GM21447 (cell line): ENCODE results near the gene PRCC.
"Not testable (repeated sequence)": the region's sequence is repeated elsewhere in the genome, so short reads cannot be mapped to it uniquely, and the experiment has no call there.

Experiments
- ATAC-seq: cut with Tn5 transposase; IDR thresholded peaks from one replicate; pipeline ENCODE4 v1.9.1; 2021; ENCODE audit not compliant: unreplicated experiment

PRCC gene

GRCh38 chr1:156757572-156758253 lies 9.6 kb upstream of the PRCC start:
- not testable (repeated sequence) for ATAC-seq

- ATAC-seq, result no peak
Measured at GRCh38 chr1:156760092-156760795, 7.1 kb upstream of the PRCC start.

DNA sequence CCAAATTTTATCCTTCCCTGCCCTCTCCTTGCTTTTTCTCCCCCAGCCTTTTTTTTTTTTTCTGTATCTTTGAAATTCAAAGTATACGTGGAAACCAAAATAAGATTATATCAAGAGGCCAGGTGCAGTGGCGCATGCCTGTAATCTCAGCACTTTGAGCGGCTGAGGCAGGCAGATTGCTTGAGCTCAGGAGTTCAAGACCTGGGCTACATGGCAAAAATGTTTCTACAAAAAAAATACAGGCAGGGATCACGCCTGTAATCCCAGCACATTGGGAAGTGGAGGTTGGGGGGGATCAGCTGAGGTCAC lies 6.6 kb upstream of the PRCC start:
- no peak for ATAC-seq

DNA sequence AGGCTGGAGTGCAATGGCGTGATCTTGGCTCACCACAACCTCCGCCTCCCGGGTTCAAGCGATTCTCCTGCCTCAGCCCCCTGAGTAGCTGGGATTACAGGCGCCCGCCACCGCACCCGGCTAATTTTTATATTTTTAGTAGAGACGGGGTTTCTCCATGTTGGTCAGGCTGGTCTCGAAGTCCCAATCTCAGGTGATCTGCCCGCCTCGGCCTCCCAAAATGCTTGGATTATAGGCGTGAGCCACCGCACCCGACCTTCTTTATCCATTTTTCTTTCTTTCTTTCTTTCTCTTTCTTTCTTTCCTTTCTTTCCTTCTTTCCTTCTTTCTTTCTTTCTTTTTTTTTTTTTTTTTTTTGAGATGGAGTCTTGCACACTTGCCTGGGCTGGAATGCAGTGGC lies 2.2 kb upstream of the PRCC start:
- not testable (repeated sequence) for ATAC-seq

- ATAC-seq, result no peak
Measured at GRCh38 chr1:156765666-156766065, 1.7 kb upstream of the PRCC start.

DNA sequence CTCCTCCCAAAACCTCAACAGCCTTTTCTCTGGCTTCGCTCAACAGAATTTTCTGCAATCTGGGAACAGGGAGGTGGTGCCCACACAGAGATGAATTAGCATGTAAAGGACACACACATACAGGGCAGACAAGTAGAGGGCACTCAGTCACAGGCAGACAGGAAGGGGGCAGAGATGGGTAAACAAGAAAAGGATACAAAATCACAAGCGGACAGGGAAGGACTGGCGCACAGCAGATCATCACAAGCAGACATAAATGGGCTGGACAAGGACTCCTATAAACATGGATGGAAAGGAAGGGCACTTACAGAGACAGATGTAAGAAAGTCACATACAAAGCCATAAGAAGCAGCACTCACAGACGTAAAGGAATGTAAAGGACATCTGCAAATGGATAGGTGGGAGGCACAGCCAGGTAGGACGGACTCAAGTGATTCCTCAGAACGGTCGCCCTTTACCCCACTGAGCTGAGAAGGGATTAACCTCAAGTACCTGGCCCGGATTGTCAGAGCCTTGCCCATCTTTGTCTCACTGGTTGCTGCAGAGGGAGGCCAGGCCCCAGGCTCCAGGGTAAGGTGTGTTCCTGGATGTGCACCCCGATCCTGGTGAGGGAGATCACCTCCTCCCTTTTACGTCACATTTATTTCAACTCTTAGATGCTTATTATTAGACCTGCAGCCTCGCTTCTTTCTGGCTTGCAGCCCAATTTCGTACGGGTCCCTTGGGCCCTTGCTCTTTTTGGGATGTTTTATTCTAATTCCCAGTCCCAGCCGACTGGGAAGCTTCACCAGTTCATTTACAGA lies 836 bp upstream of the PRCC start:
- ATAC-seq, result peak; percentile 14

DNA sequence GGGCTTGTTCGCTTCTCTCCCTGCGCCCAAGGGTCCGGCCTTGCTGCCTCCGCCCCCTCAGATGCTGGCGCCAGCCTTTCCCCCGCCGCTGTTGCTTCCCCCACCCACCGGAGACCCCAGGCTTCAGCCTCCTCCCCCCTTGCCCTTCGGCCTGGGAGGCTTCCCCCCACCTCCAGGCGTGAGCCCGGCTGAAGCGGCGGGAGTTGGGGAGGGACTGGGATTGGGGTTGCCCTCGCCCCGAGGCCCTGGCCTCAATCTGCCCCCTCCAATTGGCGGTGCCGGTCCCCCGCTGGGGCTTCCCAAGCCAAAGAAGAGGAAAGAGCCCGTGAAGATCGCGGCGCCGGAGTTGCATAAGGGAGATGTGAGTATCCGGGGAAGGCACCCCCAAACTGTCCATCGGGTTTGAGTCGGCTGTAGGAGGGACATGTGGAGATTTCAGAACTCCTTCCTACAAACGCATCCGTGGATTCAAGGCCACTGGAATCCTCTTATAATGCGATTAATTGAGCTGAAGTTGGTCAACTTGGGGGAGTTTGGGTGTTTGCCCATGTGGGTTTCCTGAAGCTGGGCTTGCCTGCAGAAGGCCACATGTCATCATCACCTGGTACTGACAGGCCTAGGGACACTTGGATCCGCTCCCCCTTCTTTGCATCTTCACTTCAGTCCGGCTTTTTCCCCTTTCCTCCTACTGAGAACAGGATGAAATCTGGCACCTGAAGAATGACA lies 707 bp downstream of the PRCC start:
- peak; percentile 4 for ATAC-seq

DNA sequence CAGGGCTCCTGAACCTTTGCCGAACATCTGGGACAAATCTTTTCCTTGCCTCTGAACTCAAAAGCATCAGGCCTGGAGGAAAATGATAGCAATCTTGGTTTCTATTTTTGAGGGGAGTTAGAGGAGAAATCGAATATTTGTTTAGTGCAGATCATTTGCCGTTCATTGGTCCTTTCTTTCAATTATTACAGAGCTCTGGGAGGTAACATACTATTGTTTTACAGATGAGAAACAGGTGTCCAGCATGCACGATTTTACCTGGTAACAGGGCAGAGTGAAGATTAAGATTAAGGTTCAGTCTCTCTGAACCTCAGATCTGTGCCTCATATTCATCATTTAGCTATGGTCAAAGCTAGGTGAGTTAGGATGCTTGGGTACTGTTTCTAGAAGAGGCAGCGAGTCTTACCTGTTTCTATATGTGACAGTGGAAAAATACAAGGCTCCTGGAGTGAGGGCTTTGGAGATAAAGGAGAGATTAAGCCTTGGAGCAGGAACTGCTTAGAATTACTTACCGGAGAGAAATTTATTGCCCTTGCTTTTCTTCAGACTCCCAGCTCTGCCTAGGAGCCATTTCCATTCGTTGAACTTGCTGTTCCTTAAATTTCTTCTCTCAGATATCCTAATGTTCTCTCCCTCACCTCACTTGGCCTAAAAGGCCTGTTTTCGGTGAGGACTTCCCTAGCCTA lies 1.4 kb downstream of the PRCC start:
- no peak for ATAC-seq

DNA sequence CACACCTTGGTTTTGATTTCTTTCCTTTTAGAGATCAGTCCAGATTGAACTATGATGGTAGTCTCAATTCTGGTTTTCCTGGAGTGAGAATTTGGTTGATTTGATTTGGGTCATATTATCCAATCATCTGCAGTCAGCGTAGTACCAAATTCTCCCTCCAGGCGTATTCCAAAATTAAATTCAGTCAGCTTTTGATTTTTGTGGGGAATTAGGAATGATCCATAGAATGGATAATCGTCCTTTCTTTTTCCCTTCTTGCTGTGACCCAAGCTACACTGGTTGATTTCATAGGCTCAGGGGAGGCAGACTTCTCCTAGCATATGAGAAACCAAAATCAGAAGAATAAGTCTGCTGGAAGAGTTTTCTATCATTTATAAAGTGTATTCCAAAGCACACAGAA lies 4.9 kb downstream of the PRCC start:
- no peak for ATAC-seq

- ATAC-seq, result no peak
Measured at GRCh38 chr1:156772728-156773497, 5.6 kb downstream of the PRCC start.

- no peak for ATAC-seq
Measured at GRCh38 chr1:156773607-156774006, 6.3 kb downstream of the PRCC start.

DNA sequence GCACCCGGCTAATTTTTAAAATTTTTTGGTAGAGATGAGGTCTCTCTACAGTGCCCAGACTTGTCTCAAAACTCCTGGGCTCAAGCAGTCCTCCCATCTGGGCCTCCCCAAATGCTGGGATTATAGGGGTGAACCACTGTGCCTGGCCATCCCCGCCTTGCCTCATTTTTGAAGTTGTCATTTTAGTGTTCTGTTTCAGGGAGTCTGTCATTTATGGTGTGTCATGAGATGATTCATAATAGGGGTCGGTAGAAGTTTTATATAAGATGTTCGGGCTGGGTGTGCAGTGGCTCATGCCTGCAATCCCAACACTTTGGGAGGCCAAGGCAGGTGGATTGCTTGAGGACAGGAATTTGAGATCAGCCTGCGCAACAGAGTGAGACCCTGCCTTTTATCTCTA lies 8.5 kb downstream of the PRCC start:
- no peak for ATAC-seq

GRCh38 chr1:156776942-156777341 lies 9.6 kb downstream of the PRCC start:
- no peak for ATAC-seq

DNA sequence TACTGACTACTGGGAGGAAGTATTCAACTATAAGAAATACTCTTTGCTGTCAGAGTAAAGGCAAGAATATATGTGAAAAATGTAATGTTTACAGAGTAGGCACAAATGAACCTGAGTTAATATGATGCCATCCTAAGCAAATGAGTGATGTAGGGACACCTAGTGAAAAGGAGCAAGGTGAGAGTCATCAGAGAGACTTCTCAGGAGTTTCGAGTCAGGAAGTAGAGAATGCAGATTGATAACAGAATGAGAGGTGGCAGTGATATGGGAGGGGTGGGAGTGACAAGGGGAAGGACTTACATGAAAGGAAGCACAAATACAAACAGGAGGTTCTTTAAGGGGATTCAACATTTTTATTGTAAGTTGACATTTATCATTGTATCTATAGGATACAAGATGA lies 10.2 kb downstream of the PRCC start:
- no peak for ATAC-seq

- ATAC-seq, result no peak
Measured at GRCh38 chr1:156781585-156782186, 14.4 kb downstream of the PRCC start.

- no peak for ATAC-seq
Measured at GRCh38 chr1:156785458-156785857, 18.1 kb downstream of the PRCC start.

DNA sequence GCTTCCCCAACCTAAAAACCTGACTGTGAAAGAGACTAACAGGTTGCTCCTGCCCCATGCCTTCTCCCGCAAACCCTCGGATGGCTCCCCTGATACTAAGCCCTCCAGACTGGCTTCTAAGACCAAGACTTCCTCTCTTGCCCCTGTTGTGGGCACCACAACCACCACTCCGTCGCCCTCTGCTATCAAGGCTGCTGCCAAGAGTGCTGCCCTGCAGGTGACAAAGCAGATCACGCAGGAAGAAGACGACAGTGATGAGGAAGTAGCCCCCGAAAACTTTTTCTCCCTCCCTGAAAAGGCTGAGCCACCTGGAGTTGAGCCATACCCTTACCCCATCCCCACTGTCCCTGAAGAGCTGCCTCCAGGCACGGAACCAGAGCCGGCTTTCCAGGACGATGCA lies 19.3 kb downstream of the PRCC start:
- ATAC-seq, result no peak

DNA sequence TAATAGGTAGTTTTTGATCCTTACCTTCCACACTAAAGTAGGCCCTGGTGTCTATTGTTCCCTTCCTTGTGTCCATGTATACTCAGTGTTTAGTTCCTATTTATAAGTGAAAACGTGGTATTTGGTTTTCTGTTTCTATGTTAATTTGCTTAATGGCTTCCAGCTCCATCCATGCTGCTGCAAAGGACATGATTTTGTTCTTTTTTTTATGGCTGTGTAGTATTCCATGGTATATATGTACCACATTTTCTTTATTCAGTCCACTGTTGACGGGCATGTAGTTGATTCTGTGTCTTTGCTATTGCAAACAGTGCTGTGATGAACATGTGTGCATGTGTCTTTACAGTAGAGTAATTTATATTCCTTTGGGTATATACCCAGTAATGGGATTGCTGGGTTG lies 20.8 kb downstream of the PRCC start:
- ATAC-seq, result no peak

DNA sequence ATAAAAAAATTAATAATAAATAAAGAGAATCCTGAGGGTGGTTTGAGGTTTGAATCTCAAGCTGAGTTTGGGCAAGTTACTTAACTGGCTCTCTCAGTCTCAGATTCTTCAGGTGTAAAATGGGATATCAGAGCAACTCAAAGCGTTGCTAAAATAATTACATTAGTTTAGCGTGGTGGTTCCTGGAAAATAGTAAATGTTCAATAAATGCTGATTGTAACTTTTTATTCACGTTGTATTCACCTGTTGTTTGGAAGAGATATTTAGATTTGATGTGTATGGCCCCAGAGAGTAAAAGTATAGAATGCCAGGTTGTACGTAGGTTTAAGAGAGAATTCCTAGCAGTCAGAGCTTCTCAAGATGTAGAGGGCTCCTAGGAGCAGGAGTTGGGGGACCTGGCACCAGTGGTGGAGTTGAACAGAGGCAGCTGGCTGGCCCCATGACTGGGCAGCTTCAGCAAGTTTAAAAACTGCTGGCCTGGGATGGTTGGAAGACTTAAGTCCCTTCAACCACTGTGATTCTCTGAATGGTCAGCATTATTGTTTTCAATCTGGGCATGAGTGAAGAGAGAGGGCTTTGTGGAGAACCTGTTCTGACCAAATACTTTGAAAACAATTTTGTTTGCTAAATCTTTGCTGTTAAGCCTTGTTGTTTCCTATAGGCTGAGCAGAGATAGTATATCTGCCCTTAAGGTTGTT lies 22.4 kb downstream of the PRCC start:
- no peak for ATAC-seq
